HL-60 (cell line): ENCODE data around the gene MAST2.

Experiments
- DNase-seq, 2 experiments: peaks; one replicate each; pipeline ENCODE4 v3.0.0-alpha.2; 2010 to 2020; ENCODE audit warnings: low read depth in 1 of 2, low spot score in 1 of 2
- H3K27ac ChIP-seq: fragments of 250-450 bp; sonication (Bioruptor Pico); replicated peaks from 2 replicates; pipeline ENCODE4 v1.5.1; 2020; ENCODE audit warnings: mild to moderate bottlenecking, moderate library complexity
- H3K27me3 ChIP-seq: fragments of 250-450 bp; sonication (Bioruptor Pico); 2 replicates; pipeline ENCODE4 v1.5.1; 2021; ENCODE audit warnings: mild to moderate bottlenecking, moderate library complexity; ENCODE audit not compliant: insufficient read depth, poor library complexity, severe bottlenecking
- H3K4me3 ChIP-seq: replicated peaks from 2 replicates; pipeline ENCODE4 v1.5.1; 2011; ENCODE audit warnings: mild to moderate bottlenecking, control low read depth, low read length; ENCODE audit not compliant: insufficient read depth
- GABPA ChIP-seq: IDR thresholded peaks from 2 replicates; pipeline ENCODE4 v1.6.1; 2012; ENCODE audit warnings: low read depth
- POLR2AphosphoS5 ChIP-seq: IDR thresholded peaks from 2 replicates; pipeline ENCODE4 v1.6.1; 2012; ENCODE audit warnings: low read depth
- SPI1 ChIP-seq: IDR thresholded peaks from 2 replicates; pipeline ENCODE4 v1.6.1; 2012; ENCODE audit warnings: low read depth, mild to moderate bottlenecking, borderline replicate concordance
- TF ChIP-seq, protein P1 (sequence below): IDR thresholded peaks from one replicate; pipeline ENCODE4 v1.5.1; 2011; ENCODE audit warnings: low read length, control low read depth, inconsistent platforms; ENCODE audit not compliant: insufficient read depth
- TF ChIP-seq, protein P2 (sequence below): IDR thresholded peaks from 2 replicates; pipeline ENCODE4 v1.6.1; 2012; ENCODE audit warnings: low read depth; ENCODE audit not compliant: insufficient replicate concordance

MAST2 gene

DNA sequence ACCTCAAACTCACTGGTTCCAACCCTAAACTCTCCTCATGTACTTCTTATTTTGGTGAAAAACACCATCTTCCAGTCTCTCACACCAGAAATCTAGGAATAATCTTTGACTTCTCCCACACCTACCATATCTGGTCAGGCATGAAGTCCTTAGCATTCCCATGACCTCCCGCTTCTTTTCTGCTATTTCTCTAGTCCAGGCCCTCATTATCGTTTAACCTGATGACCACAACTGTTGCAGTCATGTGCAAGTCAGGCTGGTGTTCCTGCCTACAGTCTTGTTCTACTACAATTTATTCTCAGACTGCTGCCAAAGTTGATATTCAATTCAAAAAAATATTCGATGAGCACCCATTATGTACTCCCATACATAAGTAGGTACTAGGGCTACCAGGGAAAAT, 257.7 kb downstream of the MAST2 start:
- Histone ChIP-seq H3K27me3 (no peaks in the 10 kb centered on the region), H3K27ac (no peak overlapping the region), H3K4me3 (no peak overlapping the region)
- no peak for DNase-seq
- no peak for TF ChIP-seq POLR2AphosphoS5
- TF ChIP-seq, protein P1, sequence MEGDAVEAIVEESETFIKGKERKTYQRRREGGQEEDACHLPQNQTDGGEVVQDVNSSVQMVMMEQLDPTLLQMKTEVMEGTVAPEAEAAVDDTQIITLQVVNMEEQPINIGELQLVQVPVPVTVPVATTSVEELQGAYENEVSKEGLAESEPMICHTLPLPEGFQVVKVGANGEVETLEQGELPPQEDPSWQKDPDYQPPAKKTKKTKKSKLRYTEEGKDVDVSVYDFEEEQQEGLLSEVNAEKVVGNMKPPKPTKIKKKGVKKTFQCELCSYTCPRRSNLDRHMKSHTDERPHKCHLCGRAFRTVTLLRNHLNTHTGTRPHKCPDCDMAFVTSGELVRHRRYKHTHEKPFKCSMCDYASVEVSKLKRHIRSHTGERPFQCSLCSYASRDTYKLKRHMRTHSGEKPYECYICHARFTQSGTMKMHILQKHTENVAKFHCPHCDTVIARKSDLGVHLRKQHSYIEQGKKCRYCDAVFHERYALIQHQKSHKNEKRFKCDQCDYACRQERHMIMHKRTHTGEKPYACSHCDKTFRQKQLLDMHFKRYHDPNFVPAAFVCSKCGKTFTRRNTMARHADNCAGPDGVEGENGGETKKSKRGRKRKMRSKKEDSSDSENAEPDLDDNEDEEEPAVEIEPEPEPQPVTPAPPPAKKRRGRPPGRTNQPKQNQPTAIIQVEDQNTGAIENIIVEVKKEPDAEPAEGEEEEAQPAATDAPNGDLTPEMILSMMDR = no peak
- no peak for TF ChIP-seq GABPA
- TF ChIP-seq, protein P2, sequence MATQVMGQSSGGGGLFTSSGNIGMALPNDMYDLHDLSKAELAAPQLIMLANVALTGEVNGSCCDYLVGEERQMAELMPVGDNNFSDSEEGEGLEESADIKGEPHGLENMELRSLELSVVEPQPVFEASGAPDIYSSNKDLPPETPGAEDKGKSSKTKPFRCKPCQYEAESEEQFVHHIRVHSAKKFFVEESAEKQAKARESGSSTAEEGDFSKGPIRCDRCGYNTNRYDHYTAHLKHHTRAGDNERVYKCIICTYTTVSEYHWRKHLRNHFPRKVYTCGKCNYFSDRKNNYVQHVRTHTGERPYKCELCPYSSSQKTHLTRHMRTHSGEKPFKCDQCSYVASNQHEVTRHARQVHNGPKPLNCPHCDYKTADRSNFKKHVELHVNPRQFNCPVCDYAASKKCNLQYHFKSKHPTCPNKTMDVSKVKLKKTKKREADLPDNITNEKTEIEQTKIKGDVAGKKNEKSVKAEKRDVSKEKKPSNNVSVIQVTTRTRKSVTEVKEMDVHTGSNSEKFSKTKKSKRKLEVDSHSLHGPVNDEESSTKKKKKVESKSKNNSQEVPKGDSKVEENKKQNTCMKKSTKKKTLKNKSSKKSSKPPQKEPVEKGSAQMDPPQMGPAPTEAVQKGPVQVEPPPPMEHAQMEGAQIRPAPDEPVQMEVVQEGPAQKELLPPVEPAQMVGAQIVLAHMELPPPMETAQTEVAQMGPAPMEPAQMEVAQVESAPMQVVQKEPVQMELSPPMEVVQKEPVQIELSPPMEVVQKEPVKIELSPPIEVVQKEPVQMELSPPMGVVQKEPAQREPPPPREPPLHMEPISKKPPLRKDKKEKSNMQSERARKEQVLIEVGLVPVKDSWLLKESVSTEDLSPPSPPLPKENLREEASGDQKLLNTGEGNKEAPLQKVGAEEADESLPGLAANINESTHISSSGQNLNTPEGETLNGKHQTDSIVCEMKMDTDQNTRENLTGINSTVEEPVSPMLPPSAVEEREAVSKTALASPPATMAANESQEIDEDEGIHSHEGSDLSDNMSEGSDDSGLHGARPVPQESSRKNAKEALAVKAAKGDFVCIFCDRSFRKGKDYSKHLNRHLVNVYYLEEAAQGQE = no peak
- TF ChIP-seq SPI1 = no peak

DNA sequence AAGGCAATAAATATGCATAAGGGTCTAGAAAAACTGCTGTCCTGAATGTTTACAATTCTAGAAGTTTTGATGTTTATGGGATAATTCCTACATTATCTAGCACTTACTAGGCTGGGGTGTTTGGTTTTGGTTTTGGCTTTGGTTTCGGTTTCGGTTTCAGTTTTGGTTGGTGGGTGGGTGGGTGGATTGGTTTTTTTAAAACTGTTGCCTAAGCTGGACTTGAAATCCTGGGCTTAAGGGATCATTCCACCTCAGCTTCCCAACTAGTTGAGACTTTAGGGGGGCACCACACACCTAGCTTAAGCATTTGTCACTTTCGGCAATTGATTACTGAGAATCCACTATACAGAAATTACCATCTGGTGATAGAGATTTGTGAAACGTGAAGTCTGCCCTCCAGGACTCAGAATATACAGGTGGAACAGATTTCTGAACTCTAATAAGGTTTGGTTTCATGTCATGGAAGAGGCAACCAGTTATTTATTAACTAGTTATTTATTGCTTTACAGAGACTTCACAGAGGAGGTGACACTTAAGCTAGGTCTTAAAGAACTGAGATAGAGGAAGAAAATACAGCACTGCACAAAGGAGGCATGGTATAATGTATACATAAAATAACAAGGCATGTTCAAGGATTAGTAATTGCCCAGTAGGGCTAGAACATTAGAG, 259.4 kb downstream of the MAST2 start:
- no peak for DNase-seq

DNA sequence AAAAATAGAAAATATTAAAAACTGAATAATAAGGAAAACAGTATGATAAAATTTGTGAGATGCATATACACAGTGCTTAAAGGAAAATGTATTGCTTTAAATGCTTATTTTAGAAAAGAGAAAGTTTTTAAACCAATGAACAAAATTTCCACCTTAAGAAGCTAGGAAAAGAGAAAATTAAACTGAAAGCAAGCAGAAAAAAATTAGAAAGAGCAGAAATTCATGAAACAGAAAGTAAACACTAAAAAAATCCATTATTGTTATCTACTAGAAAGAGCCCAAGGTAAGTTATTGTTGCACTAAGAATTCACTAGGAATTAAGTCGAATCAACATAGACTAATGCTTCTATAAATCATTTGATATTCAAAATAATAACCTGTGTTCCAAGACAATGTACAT, 261.3 kb downstream of the MAST2 start:
- DNase-seq = no peak
- TF ChIP-seq, protein P1 = no peak
- TF ChIP-seq SPI1 (no peak), GABPA (no peak), POLR2AphosphoS5 (no peak)
- TF ChIP-seq, protein P2 = no peak
- Histone ChIP-seq H3K4me3 (no peak overlapping the region), H3K27ac (no peak overlapping the region), H3K27me3 (no peaks in the 10 kb centered on the region)

More for the DNA sequence above, 259.4 kb downstream of the MAST2 start:
- no peak overlapping the region for H3K4me3 ChIP-seq
- H3K27me3 ChIP-seq = no peaks in the 10 kb centered on the region
- peak overlapping the region; percentile 36 for H3K27ac ChIP-seq
- TF ChIP-seq SPI1 = no peak
- TF ChIP-seq, protein P1 = no peak
- no peak for TF ChIP-seq GABPA
- TF ChIP-seq, protein P2 = no peak
